LoVo (cell line): Measurements from ENCODE around the gene SELENOV.

Source experiments
- DNase-seq: peaks from one replicate; pipeline ENCODE4 v3.0.0-alpha.2; 2016; ENCODE audit warnings: low spot score

SELENOV gene

DNA sequence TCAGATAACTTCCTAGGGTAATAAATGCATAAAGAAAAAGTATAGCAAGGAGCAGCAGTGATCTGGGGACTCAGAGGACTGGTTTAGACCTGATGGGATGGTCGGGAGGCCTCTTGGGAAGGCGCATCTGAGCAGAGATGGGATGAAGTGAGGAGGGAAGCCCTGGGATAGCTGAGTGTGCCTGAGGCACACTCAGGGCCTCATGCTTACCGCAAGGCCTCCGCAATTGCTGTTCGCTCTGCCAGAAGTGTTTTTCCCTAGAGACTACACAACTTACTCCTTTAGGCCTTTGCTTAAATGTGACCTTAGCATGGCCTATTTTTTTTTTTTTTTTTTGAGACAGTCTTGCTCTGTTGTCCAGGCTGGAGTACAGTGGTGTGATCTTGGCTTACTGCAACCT lies 20.3 kb upstream of the SELENOV start:
- DNase-seq, result no peak

DNA sequence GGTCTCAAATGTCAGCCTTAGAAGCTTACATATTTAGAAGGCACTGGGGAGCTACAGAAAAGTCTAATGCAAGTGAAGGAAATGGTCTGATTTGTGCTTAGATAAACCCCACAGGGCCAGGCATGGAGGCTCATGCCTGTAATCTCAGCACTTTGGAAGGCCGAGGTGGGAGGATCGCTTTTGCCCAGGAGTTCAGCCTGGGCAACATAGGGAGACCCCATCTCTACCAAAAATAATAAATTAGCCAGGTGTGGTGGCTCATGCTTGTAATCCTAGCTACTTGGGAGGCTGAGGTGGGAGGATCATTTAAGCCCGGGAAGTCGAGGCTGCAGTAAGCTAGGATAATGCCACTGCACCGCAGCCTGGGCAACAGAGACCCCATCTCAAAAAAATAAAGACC lies 18.9 kb upstream of the SELENOV start:
- DNase-seq, result no peak

DNA sequence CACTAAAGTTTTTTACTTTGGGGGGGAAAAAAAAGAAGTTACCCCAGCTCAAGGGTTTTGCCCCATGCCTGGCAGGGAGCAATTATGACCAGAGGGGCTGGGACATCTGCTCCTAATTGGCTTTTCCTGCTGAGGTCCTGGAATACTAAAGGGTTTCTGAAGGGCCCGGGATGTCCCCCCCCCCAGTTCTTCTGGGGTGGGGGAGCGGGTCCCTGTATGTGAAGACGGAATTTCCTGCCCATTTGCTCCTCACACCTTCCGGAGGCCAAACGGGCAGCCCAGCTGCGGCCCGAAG lies 17.3 kb upstream of the SELENOV start:
- DNase-seq, result no peak

DNA sequence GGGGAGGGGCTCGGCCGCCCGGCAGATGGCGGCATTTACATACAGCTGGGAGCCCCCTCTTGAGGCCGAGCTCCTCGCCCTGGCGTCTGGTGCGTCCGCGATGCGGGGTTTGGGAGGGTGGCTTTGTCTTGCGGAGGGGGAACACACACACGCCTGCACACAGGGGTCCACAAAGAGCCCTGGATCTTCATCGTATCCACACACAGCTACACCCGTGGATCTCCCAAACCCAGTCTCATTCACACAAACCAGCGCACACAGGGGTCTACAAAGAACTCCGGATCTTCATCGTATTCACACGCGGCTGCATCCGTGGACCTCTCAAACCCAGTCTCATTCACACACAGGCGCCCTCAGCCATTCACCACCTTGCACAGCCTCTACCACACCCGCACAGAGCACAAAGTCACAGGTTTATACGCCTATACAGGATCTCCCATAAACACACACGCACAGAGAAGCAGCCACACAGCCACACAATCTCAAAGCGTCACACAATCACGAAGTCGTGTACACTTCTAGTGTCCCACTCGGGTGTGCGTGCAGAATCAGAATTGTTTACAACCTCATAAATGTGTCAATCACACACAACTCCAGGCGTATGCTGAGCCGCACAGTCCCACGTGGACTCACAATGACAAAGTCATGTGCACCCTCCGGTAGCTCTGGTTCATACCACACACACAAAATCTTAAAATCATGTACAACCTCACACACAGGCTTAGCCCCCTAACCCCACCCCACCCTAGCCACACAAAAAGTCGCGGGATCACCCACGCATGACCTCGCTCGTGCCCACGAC lies 16.7 kb upstream of the SELENOV start:
- DNase-seq, result peak; percentile 26

DNA sequence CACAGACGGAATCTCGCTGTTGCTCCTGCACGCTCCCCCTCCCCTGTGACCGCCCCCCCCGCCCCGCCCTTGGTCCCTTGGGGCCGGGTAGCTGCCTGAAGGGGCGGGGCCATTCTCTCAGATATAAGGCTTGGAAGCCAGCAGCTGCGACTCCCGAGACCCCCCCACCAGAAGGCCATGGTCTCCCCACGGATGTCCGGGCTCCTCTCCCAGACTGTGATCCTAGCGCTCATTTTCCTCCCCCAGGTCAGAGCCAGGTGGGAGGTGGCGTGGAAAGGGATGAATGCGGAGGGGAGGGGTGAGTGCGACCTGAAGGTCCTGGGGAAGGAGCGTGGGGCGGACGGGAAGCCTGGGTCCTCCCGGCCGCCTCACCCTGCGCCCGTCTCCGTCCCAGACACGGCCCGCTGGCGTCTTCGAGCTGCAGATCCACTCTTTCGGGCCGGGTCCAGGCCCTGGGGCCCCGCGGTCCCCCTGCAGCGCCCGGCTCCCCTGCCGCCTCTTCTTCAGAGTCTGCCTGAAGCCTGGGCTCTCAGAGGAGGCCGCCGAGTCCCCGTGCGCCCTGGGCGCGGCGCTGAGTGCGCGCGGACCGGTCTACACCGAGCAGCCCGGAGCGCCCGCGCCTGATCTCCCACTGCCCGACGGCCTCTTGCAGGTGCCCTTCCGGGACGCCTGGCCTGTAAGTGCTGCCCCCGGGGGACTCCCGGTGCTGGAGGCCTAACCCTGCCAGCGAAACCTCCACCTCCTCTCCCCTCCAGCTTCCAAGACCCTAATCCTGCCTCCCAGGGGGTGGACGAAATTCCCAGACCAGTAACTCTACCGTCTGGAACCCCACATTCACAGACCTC lies 15.9 kb upstream of the SELENOV start, which contains the start of gene DLL3:
Gene DLL3, plus strand, starts transcription at position 150 of the 845 bp plus-strand sequence. Its CDS starts 28 bp downstream, at position 178.
- DNase-seq, result no peak

DNA sequence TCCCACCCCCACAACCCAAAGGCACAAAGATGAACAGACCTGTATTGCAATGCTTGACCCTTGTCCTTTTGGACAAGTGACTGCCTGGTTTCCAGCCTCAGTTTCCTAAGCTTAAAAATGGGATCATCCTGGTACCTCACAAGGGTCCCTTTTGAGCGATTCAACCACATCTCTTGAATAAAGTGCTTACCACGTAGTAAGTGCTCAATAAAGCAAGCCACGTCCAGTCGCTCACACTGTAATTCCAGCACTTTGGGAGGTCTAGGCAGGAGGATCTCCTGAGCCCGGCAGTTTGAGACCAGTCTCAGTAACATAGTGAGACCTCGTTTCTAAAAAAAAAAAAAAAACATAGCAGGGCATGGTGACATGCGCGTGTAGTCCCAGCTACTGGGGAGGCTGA lies 15.0 kb upstream of the SELENOV start:
- no peak for DNase-seq

DNA sequence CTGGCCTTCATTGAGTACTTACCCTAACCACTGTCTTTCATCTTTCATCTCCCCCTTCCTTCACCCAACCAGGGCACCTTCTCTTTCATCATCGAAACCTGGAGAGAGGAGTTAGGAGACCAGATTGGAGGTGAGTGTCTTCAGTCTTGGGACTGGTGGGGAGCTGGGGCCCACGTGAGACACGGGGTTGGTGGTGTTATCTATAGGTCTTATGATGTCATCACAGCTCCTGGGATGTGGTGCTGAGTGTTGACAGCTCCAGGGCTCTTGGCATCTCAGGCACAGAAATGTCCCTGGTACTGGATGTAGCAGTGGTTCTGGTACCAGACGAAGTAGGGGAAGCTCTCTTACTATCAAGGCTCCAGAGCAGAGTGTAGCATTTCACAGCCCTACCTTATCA lies 14.4 kb upstream of the SELENOV start:
- no peak for DNase-seq

DNA sequence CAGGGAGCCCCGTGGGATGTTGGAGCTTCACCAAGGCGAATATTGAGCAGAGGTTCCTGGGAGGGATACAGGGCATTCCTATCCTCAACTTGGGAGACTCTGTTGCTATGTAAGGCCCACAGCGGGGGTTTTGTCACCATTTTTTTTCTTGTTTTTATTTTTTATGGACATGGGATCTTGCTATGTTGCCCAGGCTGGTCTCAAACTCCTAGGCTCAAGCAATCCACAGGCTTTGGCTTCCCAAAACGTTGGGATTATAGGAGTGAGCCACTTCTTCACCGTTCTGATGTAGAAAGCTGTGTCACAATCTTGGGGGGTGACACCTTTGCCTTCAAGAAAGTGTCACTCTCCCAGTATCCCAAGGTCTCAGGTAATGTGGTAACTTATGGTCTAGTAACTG lies 13.6 kb upstream of the SELENOV start:
- DNase-seq, result no peak

DNA sequence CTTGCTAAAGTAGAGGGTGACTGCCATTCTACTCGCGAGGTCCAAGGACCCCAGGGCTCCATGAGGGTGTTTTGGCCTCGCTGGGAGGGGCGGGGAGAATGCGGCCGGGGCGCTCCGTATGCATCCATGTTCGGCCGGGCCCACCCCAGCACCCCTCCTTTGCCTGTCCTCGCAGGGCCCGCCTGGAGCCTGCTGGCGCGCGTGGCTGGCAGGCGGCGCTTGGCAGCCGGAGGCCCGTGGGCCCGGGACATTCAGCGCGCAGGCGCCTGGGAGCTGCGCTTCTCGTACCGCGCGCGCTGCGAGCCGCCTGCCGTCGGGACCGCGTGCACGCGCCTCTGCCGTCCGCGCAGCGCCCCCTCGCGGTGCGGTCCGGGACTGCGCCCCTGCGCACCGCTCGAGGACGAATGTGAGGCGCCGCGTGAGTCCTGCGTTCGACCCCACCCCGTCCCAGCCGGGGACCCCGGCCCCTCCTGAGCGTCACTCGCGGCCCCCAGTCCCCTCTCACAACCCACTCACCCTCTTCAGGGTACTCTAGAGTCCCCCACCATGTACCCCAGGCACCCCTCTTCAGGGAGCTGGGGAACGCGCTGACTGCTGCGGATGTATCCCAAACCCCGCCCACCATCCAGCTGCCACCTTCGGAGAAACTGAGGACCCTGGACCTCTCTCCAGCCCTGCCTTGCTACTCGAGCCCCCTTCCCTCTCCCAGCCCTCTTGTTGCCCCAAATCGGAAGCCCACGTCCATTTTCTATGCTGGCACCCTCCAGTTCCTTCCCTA lies 12.1 kb upstream of the SELENOV start:
- DNase-seq, result peak; percentile 62

DNA sequence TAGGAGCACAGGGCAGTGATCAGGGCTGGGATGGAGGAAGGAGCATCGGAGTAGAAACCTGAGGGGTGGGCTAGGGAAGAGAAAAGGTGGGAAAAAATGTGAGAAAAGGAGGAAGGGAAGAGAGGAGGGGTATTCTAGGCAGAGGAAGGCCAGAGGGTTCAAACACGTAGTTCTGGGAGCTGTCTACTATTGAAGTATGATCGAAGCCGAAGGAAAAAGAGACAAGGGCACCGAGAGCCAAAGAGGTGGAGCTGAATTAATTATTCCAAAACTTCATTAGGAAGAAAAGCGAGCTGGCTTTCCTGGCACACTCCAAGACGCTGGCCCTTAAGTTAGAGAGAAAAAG lies 8.4 kb upstream of the SELENOV start:
- no peak for DNase-seq

DNA sequence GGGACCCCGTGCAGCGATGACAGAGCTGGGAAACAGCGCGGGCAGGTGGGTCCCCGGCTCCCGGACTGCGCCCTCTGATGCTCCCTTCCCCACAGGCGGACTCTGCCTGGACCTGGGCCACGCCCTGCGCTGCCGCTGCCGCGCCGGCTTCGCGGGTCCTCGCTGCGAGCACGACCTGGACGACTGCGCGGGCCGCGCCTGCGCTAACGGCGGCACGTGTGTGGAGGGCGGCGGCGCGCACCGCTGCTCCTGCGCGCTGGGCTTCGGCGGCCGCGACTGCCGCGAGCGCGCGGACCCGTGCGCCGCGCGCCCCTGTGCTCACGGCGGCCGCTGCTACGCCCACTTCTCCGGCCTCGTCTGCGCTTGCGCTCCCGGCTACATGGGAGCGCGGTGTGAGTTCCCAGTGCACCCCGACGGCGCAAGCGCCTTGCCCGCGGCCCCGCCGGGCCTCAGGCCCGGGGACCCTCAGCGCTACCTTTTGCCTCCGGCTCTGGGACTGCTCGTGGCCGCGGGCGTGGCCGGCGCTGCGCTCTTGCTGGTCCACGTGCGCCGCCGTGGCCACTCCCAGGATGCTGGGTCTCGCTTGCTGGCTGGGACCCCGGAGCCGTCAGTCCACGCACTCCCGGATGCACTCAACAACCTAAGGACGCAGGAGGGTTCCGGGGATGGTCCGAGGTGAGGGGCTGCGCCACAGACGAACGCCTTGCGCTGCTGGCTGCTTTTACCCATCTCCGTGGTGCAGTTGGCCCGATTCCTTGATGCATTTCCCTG lies 7.8 kb upstream of the SELENOV start:
- no peak for DNase-seq

DNA sequence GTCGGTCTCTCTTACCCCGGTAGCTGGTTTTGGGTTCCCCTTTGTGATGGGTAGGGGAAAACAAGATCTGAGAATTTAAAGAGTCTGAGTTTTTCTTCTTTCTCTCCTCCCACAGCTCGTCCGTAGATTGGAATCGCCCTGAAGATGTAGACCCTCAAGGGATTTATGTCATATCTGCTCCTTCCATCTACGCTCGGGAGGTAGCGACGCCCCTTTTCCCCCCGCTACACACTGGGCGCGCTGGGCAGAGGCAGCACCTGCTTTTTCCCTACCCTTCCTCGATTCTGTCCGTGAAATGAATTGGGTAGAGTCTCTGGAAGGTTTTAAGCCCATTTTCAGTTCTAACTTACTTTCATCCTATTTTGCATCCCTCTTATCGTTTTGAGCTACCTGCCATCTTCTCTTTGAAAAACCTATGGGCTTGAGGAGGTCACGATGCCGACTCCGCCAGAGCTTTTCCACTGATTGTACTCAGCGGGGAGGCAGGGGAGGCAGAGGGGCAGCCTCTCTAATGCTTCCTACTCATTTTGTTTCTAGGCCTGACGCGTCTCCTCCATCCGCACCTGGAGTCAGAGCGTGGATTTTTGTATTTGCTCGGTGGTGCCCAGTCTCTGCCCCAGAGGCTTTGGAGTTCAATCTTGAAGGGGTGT lies 7.1 kb upstream of the SELENOV start:
- DNase-seq, result no peak

DNA sequence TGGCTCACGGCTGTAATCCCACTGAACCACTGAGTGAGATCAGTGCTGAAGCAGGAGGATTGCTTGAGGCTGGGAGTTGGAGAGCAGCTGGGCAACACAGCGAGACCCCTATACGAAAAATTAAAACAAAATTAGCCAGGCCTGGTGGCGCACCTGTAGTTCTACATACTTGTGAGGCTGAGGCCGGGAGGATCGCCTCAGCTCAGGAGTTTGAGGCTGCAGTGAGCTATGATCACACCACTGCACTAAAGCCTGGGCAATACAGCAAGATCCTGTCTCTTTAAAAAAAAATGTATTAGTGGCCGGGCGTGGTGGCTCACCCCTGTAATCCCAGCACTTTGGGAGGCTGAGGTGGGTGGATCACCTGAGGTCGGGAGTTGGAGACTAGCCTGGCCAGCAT lies 6.3 kb upstream of the SELENOV start:
- DNase-seq, result no peak

DNA sequence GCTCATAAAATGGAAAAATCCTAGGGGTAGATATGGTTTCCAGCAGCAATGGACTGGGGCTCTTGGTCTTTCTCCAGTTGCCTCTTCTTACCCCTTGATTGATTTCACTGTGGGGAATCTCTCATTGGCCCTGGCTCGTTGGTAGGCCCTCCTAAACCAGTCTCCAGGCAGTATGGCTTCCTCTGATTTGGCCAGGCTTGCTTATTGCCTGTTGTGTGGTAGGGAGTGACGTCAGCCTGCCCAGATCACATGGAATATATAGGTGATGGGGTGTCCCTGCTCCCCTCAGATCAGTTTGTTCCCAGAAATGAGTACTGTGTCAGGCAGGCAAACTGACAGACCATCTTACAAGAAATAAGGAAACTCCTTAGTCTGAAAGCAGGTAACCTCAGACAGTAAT lies 5.7 kb upstream of the SELENOV start:
- no peak for DNase-seq

DNA sequence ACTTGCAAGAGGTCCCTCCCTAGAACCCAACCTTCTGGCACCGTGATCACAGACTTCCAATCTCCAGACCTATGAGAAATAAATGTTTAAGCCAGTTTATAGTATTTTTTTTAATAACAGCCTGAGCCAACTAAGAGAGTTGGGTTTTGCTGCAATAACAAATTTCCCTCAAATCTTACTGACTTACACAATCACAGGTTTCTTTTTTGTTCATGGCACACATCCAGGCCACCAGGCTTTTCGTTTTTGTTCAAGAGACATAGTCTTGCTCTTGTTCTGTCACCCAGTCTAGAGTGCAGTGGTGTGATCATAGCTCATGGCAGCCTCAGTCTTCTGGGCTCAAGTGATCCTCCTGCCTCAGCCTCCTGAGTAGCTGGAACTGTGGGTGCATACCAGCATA lies 2.0 kb upstream of the SELENOV start:
- no peak for DNase-seq

DNA sequence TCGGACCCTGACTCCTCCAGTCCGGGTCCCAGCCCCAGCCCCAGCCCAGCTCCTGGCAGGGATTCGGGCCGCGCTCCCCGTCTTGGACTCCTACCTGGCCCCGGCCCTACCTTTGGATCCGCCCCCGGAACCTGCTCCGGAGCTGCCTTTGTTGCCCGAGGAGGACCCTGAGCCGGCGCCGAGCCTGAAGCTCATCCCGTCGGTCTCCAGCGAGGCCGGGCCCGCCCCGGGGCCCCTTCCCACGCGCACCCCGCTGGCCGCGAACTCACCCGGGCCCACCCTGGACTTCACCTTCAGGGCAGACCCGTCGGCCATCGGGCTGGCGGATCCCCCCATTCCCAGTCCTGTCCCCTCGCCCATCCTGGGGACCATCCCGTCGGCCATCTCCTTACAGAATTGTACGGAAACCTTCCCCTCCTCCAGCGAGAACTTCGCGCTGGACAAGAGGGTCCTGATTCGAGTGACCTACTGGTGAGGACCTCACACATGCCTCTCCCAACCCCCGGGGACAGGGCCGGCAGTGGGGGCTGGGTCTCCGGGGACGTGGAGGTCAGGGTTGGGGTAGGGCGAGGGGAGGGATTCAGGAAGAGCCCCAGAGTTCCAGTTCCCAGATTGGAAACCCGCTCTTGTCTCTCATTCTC lies 732 bp downstream of the SELENOV start:
- DNase-seq, result no peak

DNA sequence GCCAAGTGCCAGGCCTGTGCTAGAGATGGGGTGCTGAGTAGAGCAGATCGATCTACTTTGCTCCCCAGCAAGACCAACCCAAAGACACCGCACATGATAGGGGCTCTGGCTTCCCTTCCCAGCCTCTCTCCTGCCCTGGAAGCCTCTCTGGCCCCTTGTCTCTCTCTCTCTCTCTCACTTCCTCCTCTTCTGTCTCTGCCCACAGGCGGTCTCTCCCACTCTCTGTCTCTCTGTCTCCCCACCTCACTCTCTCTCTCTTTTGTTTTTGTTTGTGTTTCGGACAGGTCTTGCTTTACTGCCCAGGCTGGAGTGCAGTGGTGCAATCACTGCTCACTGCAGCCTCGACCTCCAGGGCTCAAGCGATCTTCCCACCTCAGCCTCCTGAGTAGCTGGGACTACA lies 1.3 kb downstream of the SELENOV start:
- DNase-seq, result no peak

DNA sequence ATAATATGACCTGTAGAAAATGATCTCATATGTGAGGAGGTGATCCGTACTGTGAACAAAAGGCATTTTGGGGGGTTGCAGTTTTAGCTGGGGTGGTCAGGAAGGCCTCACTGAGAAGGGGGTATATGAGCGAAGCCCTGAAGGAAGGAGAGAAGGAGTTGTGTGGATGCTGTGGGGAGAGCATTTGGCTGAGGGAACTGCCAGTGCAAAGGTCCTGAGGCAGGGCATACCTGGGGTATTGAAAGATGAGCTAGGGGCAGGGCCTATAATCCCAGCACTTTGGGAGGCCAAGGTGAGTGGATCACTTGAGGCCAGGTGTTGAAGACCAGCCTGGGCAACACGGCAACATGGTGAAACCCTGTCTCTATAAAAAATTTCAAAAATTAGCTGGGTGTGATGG lies 2.5 kb downstream of the SELENOV start:
- no peak for DNase-seq

DNA sequence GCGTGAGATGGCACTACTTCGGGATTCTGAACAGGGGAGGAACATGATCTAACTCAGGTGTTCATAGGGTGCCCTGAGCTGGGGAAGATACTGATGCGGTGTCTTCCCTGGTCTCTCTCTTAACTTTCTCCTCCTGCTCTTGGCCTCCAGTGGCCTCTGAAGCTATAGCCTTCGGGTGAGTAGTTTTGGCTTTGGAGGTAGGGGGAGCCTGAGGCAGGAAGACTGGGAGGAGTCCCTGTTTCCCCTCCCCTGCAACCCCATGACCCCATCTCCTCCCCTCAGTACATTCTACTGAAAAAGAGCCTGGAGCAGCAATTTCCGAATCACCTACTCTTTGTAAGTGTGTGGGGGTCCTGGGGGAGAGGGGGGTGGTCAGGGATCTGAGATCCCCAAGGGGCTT lies 3.5 kb downstream of the SELENOV start:
- no peak for DNase-seq

DNA sequence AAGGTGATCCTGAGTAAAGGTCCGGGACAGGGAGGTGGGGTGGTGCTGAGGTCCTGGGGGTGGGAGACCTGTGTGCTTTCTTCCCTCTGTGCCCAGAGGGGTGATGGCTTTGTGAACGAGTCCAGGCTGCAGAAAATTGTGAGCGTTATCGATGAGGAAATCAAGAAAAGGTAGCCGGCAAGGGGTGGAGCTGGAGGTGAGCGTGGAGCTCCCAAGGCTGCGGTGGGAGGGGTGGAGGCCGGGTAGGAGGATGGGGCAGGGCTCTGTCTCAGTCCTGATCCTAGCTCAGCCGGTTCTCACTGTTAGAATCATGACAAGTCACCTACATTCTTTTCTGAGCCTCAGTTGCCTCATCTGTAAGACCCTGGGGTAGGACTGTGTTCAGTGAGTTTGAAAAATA lies 4.0 kb downstream of the SELENOV start:
- no peak for DNase-seq
